ENCODE measurements around the gene ADGRV1.

Gene ADGRV1

DNA sequence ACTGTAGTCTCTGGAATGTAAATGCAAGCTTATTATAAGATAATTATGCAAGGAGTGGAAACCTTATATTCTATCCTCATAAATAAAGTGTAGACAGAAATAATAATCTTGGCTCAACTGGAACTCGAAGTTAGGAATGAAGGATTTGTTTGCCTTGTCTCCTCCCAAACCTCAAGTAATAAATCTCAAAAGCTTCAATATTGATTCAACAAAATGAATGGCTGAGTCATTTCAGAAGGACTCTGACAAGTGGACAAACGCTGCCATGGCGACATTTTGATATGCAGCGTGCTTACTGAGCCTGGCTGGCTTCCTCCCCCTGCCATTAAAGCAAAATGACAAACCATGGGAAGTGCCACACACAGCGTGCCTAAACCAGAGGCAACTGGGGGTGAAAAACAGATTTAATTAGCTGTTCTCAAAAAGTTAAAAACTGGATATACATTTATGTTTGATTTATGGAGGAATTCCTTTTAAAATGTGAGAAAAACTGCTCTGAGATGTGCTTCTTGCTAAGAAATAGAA, 10.5 kb upstream of the ADGRV1 start (continued):
- TF ChIP-seq ZBTB1 (tag by site-specific recombination; IDR thresholded peaks at IDR 0.05) (0 out of 2 replicates have a peak, but pooled peaks have one; percentile 18), SCRT2 (tag by site-specific recombination; IDR thresholded peaks at IDR 0.05) (peak; percentile 97), ZNF202 (tag by site-specific recombination; IDR thresholded peaks at IDR 0.05; ENCODE audit: borderline replicate concordance) (no peak), KLF9 (tag by site-specific recombination; IDR thresholded peaks at IDR 0.05; ENCODE audit: low read depth) (no peak), ZNF785 (tag by site-specific recombination; IDR thresholded peaks at IDR 0.05) (no peak), ZNF146 (tag by site-specific recombination; IDR thresholded peaks at IDR 0.05) (no peak), ZNF514 (tag by site-specific recombination; IDR thresholded peaks at IDR 0.05) (no peak), ZNF16 (tag by site-specific recombination; IDR thresholded peaks at IDR 0.05; ENCODE audit: low read depth) (no peak), IKZF3 (tag by site-specific recombination; IDR thresholded peaks at IDR 0.05) (peak; percentile 47; the same call in 1 of the 2 replicates), SP2 (tag by site-specific recombination; IDR thresholded peaks at IDR 0.05) (peak; percentile 59), ZNF48 (tag by site-specific recombination; IDR thresholded peaks at IDR 0.05) (no peak), TCF7L2 (IDR thresholded peaks at IDR 0.05; ENCODE audit: borderline replicate concordance, low read depth, low read length) (no peak), ZNF76 (tag by site-specific recombination; IDR thresholded peaks at IDR 0.05; ENCODE audit: borderline replicate concordance, low read depth) (no peak), ZBTB48 (tag by site-specific recombination; IDR thresholded peaks at IDR 0.05) (no peak), ZNF624 (tag by site-specific recombination; IDR thresholded peaks at IDR 0.05) (no peak), OVOL3 (tag by site-specific recombination; IDR thresholded peaks at IDR 0.05) (peak; percentile 71; the same call in 1 of the 2 replicates), BCL11A (tag by site-specific recombination; IDR thresholded peaks at IDR 0.05; ENCODE audit: low read depth) (peak; percentile 92; the same call in 1 of the 2 replicates), ZNF19 (tag by site-specific recombination; IDR thresholded peaks at IDR 0.05; ENCODE audit: low read depth) (no peak), KLF8 (tag by site-specific recombination; IDR thresholded peaks at IDR 0.05) (peak; percentile 70; the same call in 1 of the 2 replicates), ZNF239 (tag by site-specific recombination; IDR thresholded peaks at IDR 0.05) (no peak), HOXA7 (CRISPR knock-in tag; IDR thresholded peaks at IDR 0.05; ENCODE audit: borderline replicate concordance) (no peak), ZNF121 (tag by site-specific recombination; IDR thresholded peaks at IDR 0.05) (no peak), SP7 (tag by site-specific recombination; IDR thresholded peaks at IDR 0.05) (peak; percentile 98), ZNF571 (tag by site-specific recombination; IDR thresholded peaks at IDR 0.05) (no peak)
- TF ChIP-seq, protein P1, sequence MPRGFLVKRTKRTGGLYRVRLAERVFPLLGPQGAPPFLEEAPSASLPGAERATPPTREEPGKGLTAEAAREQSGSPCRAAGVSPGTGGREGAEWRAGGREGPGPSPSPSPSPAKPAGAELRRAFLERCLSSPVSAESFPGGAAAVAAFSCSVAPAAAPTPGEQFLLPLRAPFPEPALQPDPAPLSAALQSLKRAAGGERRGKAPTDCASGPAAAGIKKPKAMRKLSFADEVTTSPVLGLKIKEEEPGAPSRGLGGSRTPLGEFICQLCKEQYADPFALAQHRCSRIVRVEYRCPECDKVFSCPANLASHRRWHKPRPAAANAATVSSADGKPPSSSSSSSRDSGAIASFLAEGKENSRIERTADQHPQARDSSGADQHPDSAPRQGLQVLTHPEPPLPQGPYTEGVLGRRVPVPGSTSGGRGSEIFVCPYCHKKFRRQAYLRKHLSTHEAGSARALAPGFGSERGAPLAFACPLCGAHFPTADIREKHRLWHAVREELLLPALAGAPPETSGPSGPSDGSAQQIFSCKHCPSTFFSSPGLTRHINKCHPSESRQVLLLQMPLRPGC (tag by site-specific recombination; IDR thresholded peaks at IDR 0.05) = peak; percentile 94
- TF ChIP-seq, protein P2, sequence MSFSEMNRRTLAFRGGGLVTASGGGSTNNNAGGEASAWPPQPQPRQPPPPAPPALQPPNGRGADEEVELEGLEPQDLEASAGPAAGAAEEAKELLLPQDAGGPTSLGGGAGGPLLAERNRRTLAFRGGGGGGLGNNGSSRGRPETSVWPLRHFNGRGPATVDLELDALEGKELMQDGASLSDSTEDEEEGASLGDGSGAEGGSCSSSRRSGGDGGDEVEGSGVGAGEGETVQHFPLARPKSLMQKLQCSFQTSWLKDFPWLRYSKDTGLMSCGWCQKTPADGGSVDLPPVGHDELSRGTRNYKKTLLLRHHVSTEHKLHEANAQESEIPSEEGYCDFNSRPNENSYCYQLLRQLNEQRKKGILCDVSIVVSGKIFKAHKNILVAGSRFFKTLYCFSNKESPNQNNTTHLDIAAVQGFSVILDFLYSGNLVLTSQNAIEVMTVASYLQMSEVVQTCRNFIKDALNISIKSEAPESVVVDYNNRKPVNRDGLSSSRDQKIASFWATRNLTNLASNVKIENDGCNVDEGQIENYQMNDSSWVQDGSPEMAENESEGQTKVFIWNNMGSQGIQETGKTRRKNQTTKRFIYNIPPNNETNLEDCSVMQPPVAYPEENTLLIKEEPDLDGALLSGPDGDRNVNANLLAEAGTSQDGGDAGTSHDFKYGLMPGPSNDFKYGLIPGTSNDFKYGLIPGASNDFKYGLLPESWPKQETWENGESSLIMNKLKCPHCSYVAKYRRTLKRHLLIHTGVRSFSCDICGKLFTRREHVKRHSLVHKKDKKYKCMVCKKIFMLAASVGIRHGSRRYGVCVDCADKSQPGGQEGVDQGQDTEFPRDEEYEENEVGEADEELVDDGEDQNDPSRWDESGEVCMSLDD (tag by site-specific recombination; IDR thresholded peaks at IDR 0.05) = no peak
- TF ChIP-seq, protein P3, sequence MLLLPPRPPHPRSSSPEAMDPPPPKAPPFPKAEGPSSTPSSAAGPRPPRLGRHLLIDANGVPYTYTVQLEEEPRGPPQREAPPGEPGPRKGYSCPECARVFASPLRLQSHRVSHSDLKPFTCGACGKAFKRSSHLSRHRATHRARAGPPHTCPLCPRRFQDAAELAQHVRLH (tag by site-specific recombination; IDR thresholded peaks at IDR 0.05) = peak; percentile 82; the same call in 1 of the 2 replicates
- TF ChIP-seq, protein P4, sequence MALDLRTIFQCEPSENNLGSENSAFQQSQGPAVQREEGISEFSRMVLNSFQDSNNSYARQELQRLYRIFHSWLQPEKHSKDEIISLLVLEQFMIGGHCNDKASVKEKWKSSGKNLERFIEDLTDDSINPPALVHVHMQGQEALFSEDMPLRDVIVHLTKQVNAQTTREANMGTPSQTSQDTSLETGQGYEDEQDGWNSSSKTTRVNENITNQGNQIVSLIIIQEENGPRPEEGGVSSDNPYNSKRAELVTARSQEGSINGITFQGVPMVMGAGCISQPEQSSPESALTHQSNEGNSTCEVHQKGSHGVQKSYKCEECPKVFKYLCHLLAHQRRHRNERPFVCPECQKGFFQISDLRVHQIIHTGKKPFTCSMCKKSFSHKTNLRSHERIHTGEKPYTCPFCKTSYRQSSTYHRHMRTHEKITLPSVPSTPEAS (tag by site-specific recombination; IDR thresholded peaks at IDR 0.05) = peak; percentile 32; the same call in 1 of the 2 replicates
- TF ChIP-seq, protein P5, sequence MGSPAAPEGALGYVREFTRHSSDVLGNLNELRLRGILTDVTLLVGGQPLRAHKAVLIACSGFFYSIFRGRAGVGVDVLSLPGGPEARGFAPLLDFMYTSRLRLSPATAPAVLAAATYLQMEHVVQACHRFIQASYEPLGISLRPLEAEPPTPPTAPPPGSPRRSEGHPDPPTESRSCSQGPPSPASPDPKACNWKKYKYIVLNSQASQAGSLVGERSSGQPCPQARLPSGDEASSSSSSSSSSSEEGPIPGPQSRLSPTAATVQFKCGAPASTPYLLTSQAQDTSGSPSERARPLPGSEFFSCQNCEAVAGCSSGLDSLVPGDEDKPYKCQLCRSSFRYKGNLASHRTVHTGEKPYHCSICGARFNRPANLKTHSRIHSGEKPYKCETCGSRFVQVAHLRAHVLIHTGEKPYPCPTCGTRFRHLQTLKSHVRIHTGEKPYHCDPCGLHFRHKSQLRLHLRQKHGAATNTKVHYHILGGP (tag by site-specific recombination; IDR thresholded peaks at IDR 0.05) = no peak
- TF ChIP-seq, protein P6, sequence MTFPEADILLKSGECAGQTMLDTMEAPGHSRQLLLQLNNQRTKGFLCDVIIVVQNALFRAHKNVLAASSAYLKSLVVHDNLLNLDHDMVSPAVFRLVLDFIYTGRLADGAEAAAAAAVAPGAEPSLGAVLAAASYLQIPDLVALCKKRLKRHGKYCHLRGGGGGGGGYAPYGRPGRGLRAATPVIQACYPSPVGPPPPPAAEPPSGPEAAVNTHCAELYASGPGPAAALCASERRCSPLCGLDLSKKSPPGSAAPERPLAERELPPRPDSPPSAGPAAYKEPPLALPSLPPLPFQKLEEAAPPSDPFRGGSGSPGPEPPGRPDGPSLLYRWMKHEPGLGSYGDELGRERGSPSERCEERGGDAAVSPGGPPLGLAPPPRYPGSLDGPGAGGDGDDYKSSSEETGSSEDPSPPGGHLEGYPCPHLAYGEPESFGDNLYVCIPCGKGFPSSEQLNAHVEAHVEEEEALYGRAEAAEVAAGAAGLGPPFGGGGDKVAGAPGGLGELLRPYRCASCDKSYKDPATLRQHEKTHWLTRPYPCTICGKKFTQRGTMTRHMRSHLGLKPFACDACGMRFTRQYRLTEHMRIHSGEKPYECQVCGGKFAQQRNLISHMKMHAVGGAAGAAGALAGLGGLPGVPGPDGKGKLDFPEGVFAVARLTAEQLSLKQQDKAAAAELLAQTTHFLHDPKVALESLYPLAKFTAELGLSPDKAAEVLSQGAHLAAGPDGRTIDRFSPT (tag by site-specific recombination; IDR thresholded peaks at IDR 0.05) = no peak
- TF ChIP-seq, protein P7, sequence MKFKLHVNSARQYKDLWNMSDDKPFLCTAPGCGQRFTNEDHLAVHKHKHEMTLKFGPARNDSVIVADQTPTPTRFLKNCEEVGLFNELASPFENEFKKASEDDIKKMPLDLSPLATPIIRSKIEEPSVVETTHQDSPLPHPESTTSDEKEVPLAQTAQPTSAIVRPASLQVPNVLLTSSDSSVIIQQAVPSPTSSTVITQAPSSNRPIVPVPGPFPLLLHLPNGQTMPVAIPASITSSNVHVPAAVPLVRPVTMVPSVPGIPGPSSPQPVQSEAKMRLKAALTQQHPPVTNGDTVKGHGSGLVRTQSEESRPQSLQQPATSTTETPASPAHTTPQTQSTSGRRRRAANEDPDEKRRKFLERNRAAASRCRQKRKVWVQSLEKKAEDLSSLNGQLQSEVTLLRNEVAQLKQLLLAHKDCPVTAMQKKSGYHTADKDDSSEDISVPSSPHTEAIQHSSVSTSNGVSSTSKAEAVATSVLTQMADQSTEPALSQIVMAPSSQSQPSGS (tag by site-specific recombination; IDR thresholded peaks at IDR 0.05; ENCODE audit: low read depth) = peak; percentile 39; the same call in 1 of the 2 replicates
